ENCODE measurements around the gene PXDN. TPM values are rescaled to one million over a fixed set of nuclear protein-coding genes. Genes with fewer than 3 reads are reported as not detected.

Gene PXDN
- total and polyA plus RNA-seq, 2 donors (not counting 1 experiment from before 2014, with no cell fraction given), result 0.21 to 1.4 TPM

- Histone ChIP-seq H3K9me3 (ENCODE audit: control extremely low read depth in 1 of 3, control insufficient read depth in 2 of 3, insufficient read depth in 1 of 3, low read length in 2 of 3) (peaks cover 0 to 7% (median 0%) of the 10 kb centered on the region in 3 donors), H2AFZ (ENCODE audit: insufficient read depth, low read depth, low read length, poor library complexity, severe bottlenecking) (no peak overlapping the region), H3K27ac (ENCODE audit: low read length in 2 of 2) (no peak overlapping the region), H3K9ac (ENCODE audit: low read length) (no peak overlapping the region), H3K4me1 (ENCODE audit: control insufficient read depth in 2 of 2, insufficient read depth in 2 of 2, low read length in 2 of 2) (no peaks in the 10 kb centered on the region), H3K4me2 (replicated peaks; ENCODE audit: low read depth, low read length, poor library complexity, severe bottlenecking) (no peak overlapping the region), H3K4me3 (ENCODE audit: control extremely low read depth in 1 of 5, extremely low read depth in 1 of 5, insufficient read depth in 1 of 5, low read depth in 2 of 5, low read length in 4 of 5) (no peak overlapping the region), H3K36me3 (replicated peaks in 1 of 2; ENCODE audit: control extremely low read depth in 1 of 2, control insufficient read depth in 1 of 2, extremely low read depth in 1 of 2, insufficient read depth in 2 of 2, low read length in 1 of 2) (no peaks in the 10 kb centered on the region), H4K20me1 (ENCODE audit: control insufficient read depth, insufficient read depth, low read length, poor library complexity, severe bottlenecking) (no peaks in the 10 kb centered on the region), H3K27me3 (replicated peaks in 1 of 4; ENCODE audit: control extremely low read depth in 1 of 4, control insufficient read depth in 3 of 4, insufficient read depth in 4 of 4, low read length in 3 of 4) (no peaks in the 10 kb centered on the region), H3K79me2 (ENCODE audit: control insufficient read depth, insufficient read depth, low read length) (no peaks in the 10 kb centered on the region)
- ChIA-PET POLR2A (no interaction called here), CTCF (no interaction called here)
- ATAC-seq (ENCODE audit: low read depth) (no peak), DNase-seq (no peak)
- H3K4me1 Mint-ChIP-seq, result no peaks in the 10 kb centered on the region
- H3K27me3 Mint-ChIP-seq, result no peaks in the 10 kb centered on the region
- no peak overlapping the region for H3K4me3 Mint-ChIP-seq
- TF ChIP-seq, protein P1, sequence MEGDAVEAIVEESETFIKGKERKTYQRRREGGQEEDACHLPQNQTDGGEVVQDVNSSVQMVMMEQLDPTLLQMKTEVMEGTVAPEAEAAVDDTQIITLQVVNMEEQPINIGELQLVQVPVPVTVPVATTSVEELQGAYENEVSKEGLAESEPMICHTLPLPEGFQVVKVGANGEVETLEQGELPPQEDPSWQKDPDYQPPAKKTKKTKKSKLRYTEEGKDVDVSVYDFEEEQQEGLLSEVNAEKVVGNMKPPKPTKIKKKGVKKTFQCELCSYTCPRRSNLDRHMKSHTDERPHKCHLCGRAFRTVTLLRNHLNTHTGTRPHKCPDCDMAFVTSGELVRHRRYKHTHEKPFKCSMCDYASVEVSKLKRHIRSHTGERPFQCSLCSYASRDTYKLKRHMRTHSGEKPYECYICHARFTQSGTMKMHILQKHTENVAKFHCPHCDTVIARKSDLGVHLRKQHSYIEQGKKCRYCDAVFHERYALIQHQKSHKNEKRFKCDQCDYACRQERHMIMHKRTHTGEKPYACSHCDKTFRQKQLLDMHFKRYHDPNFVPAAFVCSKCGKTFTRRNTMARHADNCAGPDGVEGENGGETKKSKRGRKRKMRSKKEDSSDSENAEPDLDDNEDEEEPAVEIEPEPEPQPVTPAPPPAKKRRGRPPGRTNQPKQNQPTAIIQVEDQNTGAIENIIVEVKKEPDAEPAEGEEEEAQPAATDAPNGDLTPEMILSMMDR (IDR thresholded peaks at IDR 0.05), result no peak
- TF ChIP-seq EZH2 (IDR thresholded peaks at IDR 0.05; ENCODE audit: borderline replicate concordance, insufficient read depth, low read depth, low read length, poor library complexity, severe bottlenecking), result no peak
- no peak overlapping the region for H3K27ac Mint-ChIP-seq
- H3K9me3 Mint-ChIP-seq (ENCODE audit: insufficient read depth), result no peaks in the 10 kb centered on the region
- 91% methylated on average over 14 of the region's 14 CpGs for WGBS (ENCODE audit: insufficient coverage)
- intact Hi-C loops (cut with micrococcal nuclease), result no loop called here
Observed at GRCh38 chr2:1687254-1687653, 57.1 kb downstream of the PXDN start.

DNA sequence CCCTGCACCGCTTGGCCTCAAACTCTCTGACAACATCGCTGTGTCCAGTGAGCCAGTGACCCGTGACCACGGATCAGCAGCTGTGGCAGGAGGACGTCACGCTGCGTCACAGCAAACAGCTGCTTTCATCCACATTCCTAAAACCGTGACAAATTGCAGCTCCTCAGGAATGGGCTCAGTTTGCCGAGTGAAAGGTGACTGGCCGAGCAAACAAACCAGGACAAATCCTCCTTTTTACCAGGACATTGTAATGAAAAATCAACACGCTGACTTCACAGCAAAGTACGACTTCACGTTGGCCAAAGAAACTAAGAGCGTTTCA, 57.6 kb downstream of the PXDN start:
- WGBS (ENCODE audit: insufficient coverage), result 91% methylated on average over 11 of the region's 14 CpGs
- peaks cover 0 to 7% (median 0%) of the 10 kb centered on the region in 3 donors for H3K9me3 ChIP-seq (ENCODE audit: control extremely low read depth in 1 of 3, control insufficient read depth in 2 of 3, insufficient read depth in 1 of 3, low read length in 2 of 3)
- TF ChIP-seq EZH2 (IDR thresholded peaks at IDR 0.05; ENCODE audit: borderline replicate concordance, insufficient read depth, low read depth, low read length, poor library complexity, severe bottlenecking), result no peak

More for the DNA sequence above, 57.6 kb downstream of the PXDN start:
- ChIA-PET CTCF (no interaction called here), POLR2A (no interaction called here)
- no peaks in the 10 kb centered on the region for H3K4me1 Mint-ChIP-seq
- ATAC-seq (ENCODE audit: low read depth) (no peak), DNase-seq (no peak)
- Histone ChIP-seq H3K79me2 (ENCODE audit: control insufficient read depth, insufficient read depth, low read length) (no peaks in the 10 kb centered on the region), H3K27me3 (replicated peaks in 1 of 4; ENCODE audit: control extremely low read depth in 1 of 4, control insufficient read depth in 3 of 4, insufficient read depth in 4 of 4, low read length in 3 of 4) (no peaks in the 10 kb centered on the region), H3K27ac (ENCODE audit: low read length in 2 of 2) (no peak overlapping the region), H3K9ac (ENCODE audit: low read length) (no peak overlapping the region), H3K4me1 (ENCODE audit: control insufficient read depth in 2 of 2, insufficient read depth in 2 of 2, low read length in 2 of 2) (no peaks in the 10 kb centered on the region), H3K36me3 (replicated peaks in 1 of 2; ENCODE audit: control extremely low read depth in 1 of 2, control insufficient read depth in 1 of 2, extremely low read depth in 1 of 2, insufficient read depth in 2 of 2, low read length in 1 of 2) (no peaks in the 10 kb centered on the region), H3K4me2 (replicated peaks; ENCODE audit: low read depth, low read length, poor library complexity, severe bottlenecking) (no peak overlapping the region), H3K4me3 (ENCODE audit: control extremely low read depth in 1 of 5, extremely low read depth in 1 of 5, insufficient read depth in 1 of 5, low read depth in 2 of 5, low read length in 4 of 5) (no peak overlapping the region), H2AFZ (ENCODE audit: insufficient read depth, low read depth, low read length, poor library complexity, severe bottlenecking) (no peak overlapping the region), H4K20me1 (ENCODE audit: control insufficient read depth, insufficient read depth, low read length, poor library complexity, severe bottlenecking) (no peaks in the 10 kb centered on the region)
- H3K27ac Mint-ChIP-seq, result no peak overlapping the region
- no peaks in the 10 kb centered on the region for H3K27me3 Mint-ChIP-seq
- H3K9me3 Mint-ChIP-seq (ENCODE audit: insufficient read depth), result no peaks in the 10 kb centered on the region
- intact Hi-C loops (cut with micrococcal nuclease), result no loop called here
- no peak overlapping the region for H3K4me3 Mint-ChIP-seq
